Activated CD8-positive, alpha-beta memory T cell treated with anti-CD3 and anti-CD28 coated beads, Interleukin-2, amount 50 U/mL, for 24 hours (primary cell): ENCODE measurements around the gene CRIP3.

Source experiments
- DNase-seq: peaks from one replicate; pipeline ENCODE4 v3.0.0-alpha.2; 2020; ENCODE audit errors: extremely low read depth

The CRIP3 gene

GRCh38 chr6:43287717-43288679 is 20.6 kb downstream of the CRIP3 start:
- DNase-seq: no peak

- no peak for DNase-seq
Measured at GRCh38 chr6:43286980-43287716, 21.5 kb downstream of the CRIP3 start.

DNA sequence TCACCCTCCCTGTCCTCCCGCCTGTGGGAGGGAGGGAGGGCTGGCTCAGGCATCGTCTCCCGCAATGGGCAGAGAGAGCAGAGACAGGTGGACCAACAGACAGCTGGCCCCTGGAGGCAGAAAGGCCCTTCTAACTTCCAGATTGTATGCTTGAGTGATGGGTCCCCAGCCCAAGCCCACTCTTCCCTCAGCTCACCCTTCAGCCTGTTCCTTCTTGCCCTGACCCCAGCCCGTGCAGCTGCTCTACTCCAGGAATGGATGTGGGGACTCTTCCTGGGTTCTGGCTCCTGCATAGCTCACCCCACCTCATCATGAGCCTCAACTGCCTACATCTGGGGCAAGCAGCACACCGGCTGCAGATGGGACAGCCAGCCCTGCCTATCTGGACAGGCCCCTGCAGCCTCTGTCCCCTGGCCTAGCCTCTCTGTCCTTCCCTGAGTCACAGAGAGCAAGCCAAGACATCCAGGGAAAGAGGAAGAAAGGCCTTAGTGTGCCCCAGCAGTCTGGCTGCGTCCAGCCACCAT is 22.1 kb downstream of the CRIP3 start:
- no peak for DNase-seq

GRCh38 chr6:43285832-43286231 is 22.8 kb downstream of the CRIP3 start:
- no peak for DNase-seq

GRCh38 chr6:43284991-43285781 is 23.4 kb downstream of the CRIP3 start:
- DNase-seq: no peak

- no peak for DNase-seq
Measured at GRCh38 chr6:43283905-43284304, 24.7 kb downstream of the CRIP3 start.

DNA sequence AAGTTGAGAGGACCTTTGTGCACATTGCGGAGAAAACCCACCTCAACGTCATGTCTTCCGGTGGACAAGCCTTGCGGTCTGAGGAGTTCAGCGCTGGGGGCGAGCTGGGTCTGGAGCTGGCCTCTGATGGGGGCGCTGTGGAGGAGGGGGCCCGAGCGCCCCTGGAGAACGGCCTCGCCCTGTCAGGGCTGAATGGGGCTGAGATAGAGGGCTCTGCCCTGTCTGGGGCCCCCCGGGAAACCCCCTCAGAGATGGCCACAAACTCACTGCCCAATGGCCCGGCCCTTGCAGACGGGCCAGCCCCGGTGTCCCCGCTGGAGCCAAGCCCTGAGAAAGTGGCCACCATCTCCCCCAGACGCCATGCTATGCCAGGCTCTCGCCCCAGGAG is 25.1 kb downstream of the CRIP3 start:
- DNase-seq: no peak

DNA sequence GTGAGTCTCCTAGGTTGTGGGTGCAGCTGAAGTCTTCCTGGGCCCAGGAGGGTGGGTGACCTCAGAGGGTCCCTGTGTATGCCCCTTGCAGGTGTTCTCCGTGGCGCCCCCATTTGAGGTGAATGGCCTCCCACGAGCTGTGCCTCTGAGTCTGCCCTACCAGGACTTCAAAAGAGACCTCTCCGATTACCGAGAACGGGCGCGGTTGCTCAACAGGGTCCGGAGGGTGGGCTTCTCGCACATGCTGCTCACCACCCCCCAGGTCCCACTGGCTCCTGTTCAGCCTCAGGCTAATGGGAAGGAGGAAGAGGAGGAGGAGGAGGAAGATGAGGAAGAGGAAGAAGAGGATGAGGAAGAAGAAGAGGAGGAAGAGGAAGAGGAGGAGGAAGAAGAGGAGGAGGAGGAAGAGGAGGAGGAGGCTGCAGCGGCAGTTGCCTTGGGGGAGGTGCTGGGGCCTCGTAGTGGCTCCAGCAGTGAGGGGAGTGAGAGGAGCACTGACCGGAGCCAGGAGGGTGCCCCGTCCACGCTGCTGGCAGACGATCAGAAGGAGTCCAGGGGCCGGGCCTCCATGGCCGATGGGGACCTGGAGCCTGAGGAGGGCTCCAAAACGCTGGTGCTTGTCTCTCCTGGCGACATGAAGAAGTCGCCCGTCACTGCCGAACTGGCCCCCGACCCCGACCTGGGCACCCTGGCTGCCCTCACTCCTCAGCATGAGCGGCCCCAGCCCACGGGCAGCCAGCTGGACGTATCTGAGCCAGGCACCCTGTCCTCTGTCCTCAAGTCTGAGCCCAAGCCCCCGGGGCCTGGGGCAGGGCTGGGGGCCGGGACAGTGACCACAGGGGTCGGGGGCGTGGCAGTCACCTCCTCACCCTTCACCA is 25.8 kb downstream of the CRIP3 start:
- DNase-seq: no peak

- no peak for DNase-seq
Measured at GRCh38 chr6:43282060-43282459, 26.6 kb downstream of the CRIP3 start.

DNA sequence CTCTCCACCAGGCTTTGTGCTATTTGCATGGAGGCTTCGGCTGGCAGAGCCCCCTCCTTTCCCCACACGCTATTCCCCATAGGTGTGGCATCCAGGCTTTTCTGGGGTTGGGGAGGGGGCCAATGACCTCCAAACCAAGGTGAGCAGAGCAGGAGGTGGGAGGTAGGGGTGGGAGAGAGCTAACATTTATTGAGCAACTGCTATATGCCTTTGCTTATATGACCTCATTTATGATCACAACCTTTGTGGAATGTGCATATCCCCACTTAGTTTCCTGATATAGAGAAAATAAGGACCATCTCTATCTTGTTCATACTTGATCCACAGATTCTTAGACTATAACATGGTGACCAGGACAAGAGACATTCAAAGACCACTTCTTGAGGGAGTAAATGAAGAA is 28.4 kb downstream of the CRIP3 start:
- no peak for DNase-seq

- no peak for DNase-seq
Measured at GRCh38 chr6:43278524-43279078, 30.0 kb downstream of the CRIP3 start.

- no peak for DNase-seq
Measured at GRCh38 chr6:43277643-43278523, 30.7 kb downstream of the CRIP3 start.

DNA sequence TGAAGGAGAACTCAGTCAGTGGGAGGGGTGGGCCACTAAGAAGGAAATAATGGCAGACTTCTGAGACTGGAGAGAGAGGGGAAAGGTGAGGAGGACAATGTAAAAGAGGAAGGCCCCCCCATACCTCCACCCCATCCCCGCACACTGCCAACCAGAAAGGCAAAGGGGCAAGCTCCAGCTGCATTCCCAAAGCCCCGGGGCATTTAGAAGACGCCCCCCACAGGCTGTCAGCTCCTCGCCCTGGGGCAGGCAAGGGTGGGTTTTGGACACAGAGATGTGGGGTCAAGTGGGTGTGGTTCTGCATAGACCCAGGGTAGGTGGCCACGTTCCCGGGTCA is 31.4 kb downstream of the CRIP3 start:
- DNase-seq: no peak

- no peak for DNase-seq
Measured at GRCh38 chr6:43276577-43277305, 31.9 kb downstream of the CRIP3 start.

DNA sequence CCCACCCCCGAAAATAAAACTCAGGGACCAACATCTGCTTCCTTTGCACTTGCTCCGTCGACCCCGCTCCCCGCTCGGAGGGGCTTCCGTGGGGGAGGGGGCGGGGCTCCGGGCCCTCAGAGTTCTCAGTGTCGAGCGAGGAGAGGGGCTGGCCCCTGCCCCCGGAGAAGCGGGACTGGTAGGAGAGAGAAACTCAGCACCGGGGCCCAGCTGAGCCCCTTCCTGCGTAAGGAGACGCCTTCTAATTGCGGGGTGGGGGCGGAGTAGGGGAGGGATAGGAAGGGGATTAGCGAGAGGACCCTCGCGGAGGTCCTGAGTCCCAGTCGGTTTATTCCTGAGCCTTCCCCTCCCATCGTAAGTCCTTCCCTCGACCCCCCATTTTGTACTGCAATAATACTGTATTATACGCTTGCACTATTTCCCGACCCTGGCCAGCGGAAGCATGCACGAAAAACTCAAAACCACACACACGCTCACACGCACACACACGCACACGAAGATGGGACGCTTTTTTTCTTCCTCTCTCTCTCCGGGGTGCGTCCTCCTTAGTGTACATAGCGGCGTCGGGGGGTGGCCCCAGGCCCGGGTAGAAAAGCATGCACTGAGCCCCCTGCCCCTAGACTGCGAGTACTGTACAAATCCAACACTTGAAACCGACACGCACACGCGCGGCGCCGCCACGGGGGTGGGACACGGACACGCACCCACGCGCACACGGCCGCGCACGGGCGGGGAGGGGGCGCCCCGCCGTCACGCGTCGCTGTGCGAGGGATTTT is 32.6 kb downstream of the CRIP3 start:
- DNase-seq: no peak

- DNase-seq: no peak
Measured at GRCh38 chr6:43274916-43275597, 33.6 kb downstream of the CRIP3 start.

GRCh38 chr6:43274127-43274915 is 34.3 kb downstream of the CRIP3 start:
- no peak for DNase-seq
